NOMO-1 (cell line): ENCODE results near the gene MTSS2.

Experiments used
- DNase-seq, 2 experiments: peaks; one replicate each; lab custom pipeline; 2025; ENCODE audit not compliant: unreplicated experiment in 2 of 2; lab: John Stamatoyannopoulos, UW

Gene MTSS2

GRCh38 chr16:70714581-70715054 lies 28.8 kb upstream of the MTSS2 start:
- DNase-seq = no peak

- no peak for DNase-seq
Observed at GRCh38 chr16:70713824-70714223, 28.0 kb upstream of the MTSS2 start.

GRCh38 chr16:70713342-70713741 lies 27.5 kb upstream of the MTSS2 start:
- no peak for DNase-seq

GRCh38 chr16:70712942-70713341 lies 27.1 kb upstream of the MTSS2 start:
- no peak for DNase-seq

- no peak for DNase-seq
Observed at GRCh38 chr16:70712359-70712758, 26.5 kb upstream of the MTSS2 start.

GRCh38 chr16:70711211-70712031 lies 25.6 kb upstream of the MTSS2 start:
- DNase-seq = no peak

- no peak for DNase-seq
Observed at GRCh38 chr16:70710422-70711210, 24.8 kb upstream of the MTSS2 start.

GRCh38 chr16:70709942-70710341 lies 24.1 kb upstream of the MTSS2 start:
- DNase-seq = no peak

- DNase-seq = no peak
Observed at GRCh38 chr16:70709457-70709856, 23.6 kb upstream of the MTSS2 start.

- no peak for DNase-seq
Observed at GRCh38 chr16:70708366-70709246, 22.8 kb upstream of the MTSS2 start.

- no peak for DNase-seq
Observed at GRCh38 chr16:70706948-70707465, 21.2 kb upstream of the MTSS2 start.

- no peak for DNase-seq
Observed at GRCh38 chr16:70705056-70705455, 19.2 kb upstream of the MTSS2 start.

GRCh38 chr16:70704586-70704985 lies 18.7 kb upstream of the MTSS2 start:
- DNase-seq = no peak

GRCh38 chr16:70703835-70704381 lies 18.1 kb upstream of the MTSS2 start:
- no peak for DNase-seq

- no peak for DNase-seq
Observed at GRCh38 chr16:70703041-70703834, 17.4 kb upstream of the MTSS2 start.

- no peak for DNase-seq
Observed at GRCh38 chr16:70702624-70703023, 16.8 kb upstream of the MTSS2 start.

- DNase-seq = no peak
Observed at GRCh38 chr16:70701998-70702397, 16.1 kb upstream of the MTSS2 start.

- DNase-seq = no peak
Observed at GRCh38 chr16:70701596-70701995, 15.7 kb upstream of the MTSS2 start.

GRCh38 chr16:70701036-70701435 lies 15.2 kb upstream of the MTSS2 start:
- DNase-seq = no peak
